ENCODE data around the gene ADSS1. TPM values are rescaled to one million over a fixed set of nuclear protein-coding genes. Genes with fewer than 3 reads are reported as not detected.

The ADSS1 gene
- 10 to 100 TPM in 2 of 4 donors, 1 to 10 TPM in 2; 2.8 to 12.4 (median 9.0) TPM for total RNA-seq

GRCh38 chr14:104723651-104724406, at the start of gene ADSS1:
ADSS1 (plus strand) TSS chr14:104724229; CDS start chr14:104724271, 42 bp downstream.
- Histone ChIP-seq H3K4me3 (peak within 1 kb of the TSS; percentile 80), H3K27me3 (no peaks in the 10 kb centered on the region), H3K9me3 (no peaks in the 10 kb centered on the region), H3K27ac (no peak within 1 kb of the TSS), H3K4me1 (peaks cover 29% of the 10 kb centered on the region), H3K36me3 (peaks cover 13% of the 10 kb centered on the region)
- no peak for DNase-seq (ENCODE audit: low spot score in 2 of 2)
- TF ChIP-seq CTCF (IDR thresholded peaks at IDR 0.05): peak; percentile 86 to 93
- TF ChIP-seq EP300 (IDR thresholded peaks at IDR 0.05): no peak
- WGBS: under 1% methylated on average over 21 of the region's 82 CpGs

- TF ChIP-seq POLR2AphosphoS5 (IDR thresholded peaks at IDR 0.05): no peak
- TF ChIP-seq CTCF (IDR thresholded peaks at IDR 0.05): no peak
- TF ChIP-seq EP300 (IDR thresholded peaks at IDR 0.05): no peak
- no peak for TF ChIP-seq POLR2A (IDR thresholded peaks at IDR 0.05)
- Histone ChIP-seq H3K27me3 (no peaks in the 10 kb centered on the region), H3K9me3 (no peaks in the 10 kb centered on the region), H3K4me3 (no peak overlapping the region), H3K4me1 (peaks cover 38% of the 10 kb centered on the region), H3K36me3 (no peaks in the 10 kb centered on the region), H3K27ac (no peak overlapping the region)
- WGBS: 89% methylated on average over 2 of the region's 2 CpGs
- DNase-seq (ENCODE audit: low spot score in 2 of 2): no peak
Measured at GRCh38 chr14:104675447-104675846, 48.6 kb upstream of the ADSS1 start.

GRCh38 chr14:104676130-104676693, 47.8 kb upstream of the ADSS1 start:
- Histone ChIP-seq H3K4me3 (no peak overlapping the region), H3K36me3 (no peaks in the 10 kb centered on the region), H3K27ac (no peak overlapping the region), H3K4me1 (peaks cover 45% of the 10 kb centered on the region), H3K27me3 (no peaks in the 10 kb centered on the region), H3K9me3 (no peaks in the 10 kb centered on the region)
- no peak for DNase-seq (ENCODE audit: low spot score in 2 of 2)
- TF ChIP-seq POLR2A (IDR thresholded peaks at IDR 0.05) (no peak), POLR2AphosphoS5 (IDR thresholded peaks at IDR 0.05) (no peak), EP300 (IDR thresholded peaks at IDR 0.05) (no peak), CTCF (IDR thresholded peaks at IDR 0.05) (no peak)
- WGBS: 97% methylated on average over 5 of the region's 7 CpGs

- TF ChIP-seq POLR2AphosphoS5 (IDR thresholded peaks at IDR 0.05): no peak
- H3K36me3 ChIP-seq: no peaks in the 10 kb centered on the region
- peak overlapping the region; percentile 81 for H3K27ac ChIP-seq
- H3K4me1 ChIP-seq: peaks cover 52% of the 10 kb centered on the region
- DNase-seq (ENCODE audit: low spot score in 2 of 2): peak in 1 of 2 donors; percentile 81
- H3K4me3 ChIP-seq: peak overlapping the region; percentile 53
- 44% methylated on average over 14 of the region's 29 CpGs for WGBS
- no peaks in the 10 kb centered on the region for H3K27me3 ChIP-seq
- H3K9me3 ChIP-seq: no peaks in the 10 kb centered on the region
Measured at GRCh38 chr14:104676694-104677511, 47.1 kb upstream of the ADSS1 start.

GRCh38 chr14:104677512-104678332, 46.3 kb upstream of the ADSS1 start:
- H3K27ac ChIP-seq: peak overlapping the region; percentile 81
- no peaks in the 10 kb centered on the region for H3K27me3 ChIP-seq
- TF ChIP-seq POLR2AphosphoS5 (IDR thresholded peaks at IDR 0.05) (peak in 1 of 3 donors; percentile 68), POLR2A (IDR thresholded peaks at IDR 0.05) (no peak)
- WGBS: 0% methylated on average over 19 of the region's 43 CpGs
- H3K9me3 ChIP-seq: no peaks in the 10 kb centered on the region
- peak in 1 of 2 donors; percentile 78 for DNase-seq (ENCODE audit: low spot score in 2 of 2)
- H3K4me1 ChIP-seq: peaks cover 60% of the 10 kb centered on the region
- no peaks in the 10 kb centered on the region for H3K36me3 ChIP-seq
- H3K4me3 ChIP-seq: peak overlapping the region; percentile 53

All from suprapubic skin (tissue), 4 donors.